ENCODE results near the gene GMCL2.

The GMCL2 gene

GRCh38 chr5:178136990-178137389 lies 50.2 kb downstream of the GMCL2 start:
- DNase-seq, result no peak

Measured in inflammatory macrophage (primary cell).